Ishikawa (cell line): ENCODE results near the gene CSE1L.

Source experiments
- CREB1 ChIP-seq: IDR thresholded peaks from 2 replicates; pipeline ENCODE4 v1.6.1; 2012; ENCODE audit warnings: low read depth
- MAX ChIP-seq: IDR thresholded peaks from 2 replicates; pipeline ENCODE4 v1.6.1; 2012
- TEAD4 ChIP-seq: IDR thresholded peaks from 2 replicates; pipeline ENCODE4 v1.6.1; 2012
- YY1 ChIP-seq: IDR thresholded peaks from 2 replicates; pipeline ENCODE4 v1.6.1; 2012; ENCODE audit warnings: low read depth

DNA sequence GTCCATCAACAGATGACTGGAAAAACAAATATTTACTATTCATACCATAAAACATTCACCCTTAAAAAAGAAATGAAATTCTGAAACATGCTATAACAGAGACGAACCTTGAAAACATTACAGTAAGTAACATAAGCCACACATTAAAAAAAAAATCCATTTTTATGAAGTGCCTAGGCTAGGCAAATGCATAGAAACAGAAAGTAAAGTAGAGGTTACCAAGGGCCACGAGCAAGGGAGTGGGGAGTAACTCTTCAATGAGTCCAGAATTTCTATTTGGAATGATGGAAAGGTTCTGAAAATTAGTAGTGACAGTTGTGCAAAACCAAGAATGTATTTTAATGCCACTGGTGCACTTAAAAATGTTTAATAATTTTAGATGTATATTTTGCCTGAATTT is 94.3 kb downstream of the CSE1L start:
- TF ChIP-seq YY1 (no peak), CREB1 (no peak), MAX (no peak), TEAD4 (no peak)
